Measurements from ENCODE around the gene DPF1. TPM values are rescaled to one million over a fixed set of nuclear protein-coding genes. Genes with fewer than 3 reads are reported as not detected.

DPF1 gene
- total and polyA plus RNA-seq, 2 experiments from 2014 or later = 1.2 to 2.7 TPM

DNA sequence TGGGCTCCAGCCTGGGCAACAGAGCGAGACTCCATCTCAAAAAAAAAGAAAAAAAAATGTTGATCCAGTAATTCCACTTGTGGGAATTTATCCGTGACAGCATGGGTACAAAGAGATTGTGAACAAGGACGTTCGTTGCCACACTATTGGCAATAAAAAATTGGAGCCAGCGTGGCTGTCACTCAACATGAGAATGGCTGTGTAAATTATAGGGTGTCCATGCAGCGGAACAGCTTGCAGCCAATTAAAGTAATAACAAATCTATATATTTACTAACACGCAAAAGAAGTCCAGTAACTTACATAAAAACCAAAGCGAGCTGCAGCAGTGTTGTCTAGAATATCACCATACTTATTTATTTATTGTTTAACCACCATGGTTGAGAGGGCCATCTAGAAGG is 19.3 kb downstream of the DPF1 start:
- no peak overlapping the region for H3K4me3 ChIP-seq
- no peaks in the 10 kb centered on the region for H4K20me1 ChIP-seq (ENCODE audit: insufficient read depth, poor library complexity, severe bottlenecking)
- H2AFZ ChIP-seq = no peak overlapping the region
- H3K79me2 ChIP-seq = no peaks in the 10 kb centered on the region
- H3K9me3 ChIP-seq (ENCODE audit: low read depth) = no peaks in the 10 kb centered on the region
- no peak overlapping the region for H3K4me2 ChIP-seq
- no peaks in the 10 kb centered on the region for H3K36me3 ChIP-seq (replicated peaks; ENCODE audit: insufficient read depth, low read depth)
- no peak for DNase-seq (ENCODE audit: low spot score)
- H3K27me3 ChIP-seq = no peaks in the 10 kb centered on the region
- no peaks in the 10 kb centered on the region for H3K9me2 ChIP-seq (replicated peaks; ENCODE audit: insufficient read depth)
- no peak overlapping the region for H3K27ac ChIP-seq
- TF ChIP-seq, protein P1, sequence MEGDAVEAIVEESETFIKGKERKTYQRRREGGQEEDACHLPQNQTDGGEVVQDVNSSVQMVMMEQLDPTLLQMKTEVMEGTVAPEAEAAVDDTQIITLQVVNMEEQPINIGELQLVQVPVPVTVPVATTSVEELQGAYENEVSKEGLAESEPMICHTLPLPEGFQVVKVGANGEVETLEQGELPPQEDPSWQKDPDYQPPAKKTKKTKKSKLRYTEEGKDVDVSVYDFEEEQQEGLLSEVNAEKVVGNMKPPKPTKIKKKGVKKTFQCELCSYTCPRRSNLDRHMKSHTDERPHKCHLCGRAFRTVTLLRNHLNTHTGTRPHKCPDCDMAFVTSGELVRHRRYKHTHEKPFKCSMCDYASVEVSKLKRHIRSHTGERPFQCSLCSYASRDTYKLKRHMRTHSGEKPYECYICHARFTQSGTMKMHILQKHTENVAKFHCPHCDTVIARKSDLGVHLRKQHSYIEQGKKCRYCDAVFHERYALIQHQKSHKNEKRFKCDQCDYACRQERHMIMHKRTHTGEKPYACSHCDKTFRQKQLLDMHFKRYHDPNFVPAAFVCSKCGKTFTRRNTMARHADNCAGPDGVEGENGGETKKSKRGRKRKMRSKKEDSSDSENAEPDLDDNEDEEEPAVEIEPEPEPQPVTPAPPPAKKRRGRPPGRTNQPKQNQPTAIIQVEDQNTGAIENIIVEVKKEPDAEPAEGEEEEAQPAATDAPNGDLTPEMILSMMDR (IDR thresholded peaks at IDR 0.05; ENCODE audit: poor library complexity) = no peak
- TF ChIP-seq EZH2phosphoT487 (IDR thresholded peaks at IDR 0.05; ENCODE audit: low read depth, severe bottlenecking, unreplicated experiment) (no peak), EZH2 (IDR thresholded peaks at IDR 0.05; ENCODE audit: borderline replicate concordance) (no peak)
- H3K4me1 ChIP-seq (ENCODE audit: insufficient read depth) = peaks cover 6% of the 10 kb centered on the region
- WGBS (ENCODE audit: low lambda C conversion rate, missing lambda C conversion rate) = 94% methylated on average over 8 of the region's 8 CpGs

DNA sequence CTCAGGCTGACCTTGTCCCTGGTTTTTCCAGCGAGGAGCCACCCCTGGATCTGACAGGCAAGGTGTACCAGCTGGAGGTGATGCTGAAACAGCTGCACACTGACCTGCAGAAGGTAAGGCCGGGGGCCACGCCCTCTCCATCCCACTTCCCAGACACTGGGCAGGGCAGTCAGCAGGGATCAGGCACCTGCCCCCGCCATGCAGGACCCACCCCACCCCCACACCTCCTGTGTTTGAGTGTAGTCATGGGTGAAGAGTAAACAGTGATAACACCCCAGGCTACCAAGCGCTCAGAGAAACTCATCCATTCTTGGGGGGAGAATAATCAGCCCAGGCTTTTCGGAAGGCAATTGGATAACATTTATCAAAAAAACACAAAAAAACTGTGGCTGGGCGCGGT is 19.9 kb downstream of the DPF1 start:
- Histone ChIP-seq H3K4me1 (ENCODE audit: insufficient read depth) (peaks cover 4% of the 10 kb centered on the region), H3K9me2 (replicated peaks; ENCODE audit: insufficient read depth) (no peaks in the 10 kb centered on the region), H2AFZ (no peak overlapping the region), H3K4me2 (no peak overlapping the region), H3K36me3 (replicated peaks; ENCODE audit: insufficient read depth, low read depth) (no peaks in the 10 kb centered on the region), H4K20me1 (ENCODE audit: insufficient read depth, poor library complexity, severe bottlenecking) (no peaks in the 10 kb centered on the region), H3K27me3 (no peaks in the 10 kb centered on the region), H3K27ac (no peak overlapping the region), H3K79me2 (no peaks in the 10 kb centered on the region), H3K4me3 (no peak overlapping the region), H3K9me3 (ENCODE audit: low read depth) (no peaks in the 10 kb centered on the region)
- TF ChIP-seq EZH2 (IDR thresholded peaks at IDR 0.05; ENCODE audit: borderline replicate concordance) (no peak), EZH2phosphoT487 (IDR thresholded peaks at IDR 0.05; ENCODE audit: low read depth, severe bottlenecking, unreplicated experiment) (no peak)
- TF ChIP-seq, protein P1 (IDR thresholded peaks at IDR 0.05; ENCODE audit: poor library complexity) = no peak
- 75% methylated on average over 6 of the region's 8 CpGs for WGBS (ENCODE audit: low lambda C conversion rate, missing lambda C conversion rate)
- no peak for DNase-seq (ENCODE audit: low spot score)

DNA sequence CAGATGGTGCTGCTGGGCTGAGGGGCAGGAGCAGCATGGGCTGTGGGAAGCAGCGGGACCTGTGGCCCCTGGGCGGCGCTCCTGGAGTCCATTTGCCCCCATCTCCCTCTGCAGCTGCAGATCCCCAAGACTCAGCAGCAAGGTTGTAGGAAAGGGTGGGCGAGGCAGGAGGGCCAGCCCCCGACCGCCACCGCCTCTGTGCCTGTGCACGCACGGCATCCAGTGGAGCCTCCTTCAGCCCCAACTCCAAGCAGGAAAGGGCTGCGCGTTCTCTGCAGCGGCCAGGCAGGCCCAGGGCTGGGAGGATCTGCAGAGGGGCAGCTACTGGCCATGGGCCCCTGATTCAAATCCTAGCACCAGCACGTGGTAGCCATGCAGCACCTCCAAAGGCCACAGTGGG is 20.8 kb downstream of the DPF1 start:
- Histone ChIP-seq H3K4me2 (no peak overlapping the region), H3K27ac (no peak overlapping the region), H2AFZ (no peak overlapping the region), H3K27me3 (no peaks in the 10 kb centered on the region), H3K79me2 (no peaks in the 10 kb centered on the region), H4K20me1 (ENCODE audit: insufficient read depth, poor library complexity, severe bottlenecking) (no peaks in the 10 kb centered on the region), H3K4me3 (no peak overlapping the region), H3K4me1 (ENCODE audit: insufficient read depth) (no peaks in the 10 kb centered on the region), H3K9me3 (ENCODE audit: low read depth) (no peaks in the 10 kb centered on the region), H3K9me2 (replicated peaks; ENCODE audit: insufficient read depth) (no peaks in the 10 kb centered on the region), H3K36me3 (replicated peaks; ENCODE audit: insufficient read depth, low read depth) (no peaks in the 10 kb centered on the region)
- no peak for DNase-seq (ENCODE audit: low spot score)
- 91% methylated on average over 13 of the region's 13 CpGs for WGBS (ENCODE audit: low lambda C conversion rate, missing lambda C conversion rate)
- TF ChIP-seq, protein P1 (IDR thresholded peaks at IDR 0.05; ENCODE audit: poor library complexity) = no peak
- TF ChIP-seq EZH2phosphoT487 (IDR thresholded peaks at IDR 0.05; ENCODE audit: low read depth, severe bottlenecking, unreplicated experiment) = no peak
- no peak for TF ChIP-seq EZH2 (IDR thresholded peaks at IDR 0.05; ENCODE audit: borderline replicate concordance)

DNA sequence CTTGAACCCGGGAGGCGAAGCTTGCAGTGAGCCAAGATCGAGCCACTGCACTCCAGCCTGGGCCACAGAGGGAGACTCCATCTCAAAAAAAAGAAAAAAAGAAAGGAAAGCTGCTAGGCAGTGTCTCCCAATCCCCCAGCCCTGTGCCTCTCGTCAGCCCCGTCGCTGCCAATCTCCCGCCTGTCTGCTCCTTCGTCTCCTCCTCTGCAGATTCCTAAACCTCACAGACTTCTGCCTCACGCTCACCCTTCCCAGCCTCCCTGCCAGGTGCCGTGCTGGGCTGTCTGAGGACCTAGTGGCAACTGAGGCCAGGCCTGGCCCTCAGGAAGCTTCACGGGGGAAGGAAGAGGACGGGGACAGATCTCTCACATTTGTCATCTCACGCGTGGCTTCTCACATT is 21.5 kb downstream of the DPF1 start:
- no peak overlapping the region for H3K4me2 ChIP-seq
- no peaks in the 10 kb centered on the region for H3K79me2 ChIP-seq
- no peaks in the 10 kb centered on the region for H3K9me3 ChIP-seq (ENCODE audit: low read depth)
- no peaks in the 10 kb centered on the region for H3K27me3 ChIP-seq
- no peaks in the 10 kb centered on the region for H3K9me2 ChIP-seq (replicated peaks; ENCODE audit: insufficient read depth)
- no peak for DNase-seq (ENCODE audit: low spot score)
- H3K27ac ChIP-seq = no peak overlapping the region
- no peaks in the 10 kb centered on the region for H3K4me1 ChIP-seq (ENCODE audit: insufficient read depth)
- H4K20me1 ChIP-seq (ENCODE audit: insufficient read depth, poor library complexity, severe bottlenecking) = no peaks in the 10 kb centered on the region
- 96% methylated on average over 14 of the region's 14 CpGs for WGBS (ENCODE audit: low lambda C conversion rate, missing lambda C conversion rate)
- TF ChIP-seq, protein P1 (IDR thresholded peaks at IDR 0.05; ENCODE audit: poor library complexity) = no peak
- TF ChIP-seq EZH2 (IDR thresholded peaks at IDR 0.05; ENCODE audit: borderline replicate concordance) (no peak), EZH2phosphoT487 (IDR thresholded peaks at IDR 0.05; ENCODE audit: low read depth, severe bottlenecking, unreplicated experiment) (no peak)
- H2AFZ ChIP-seq = no peak overlapping the region
- no peak overlapping the region for H3K4me3 ChIP-seq
- H3K36me3 ChIP-seq (replicated peaks; ENCODE audit: insufficient read depth, low read depth) = no peaks in the 10 kb centered on the region
